ENCODE results near the gene SDK1.
"Not testable (repeated sequence)": the region's sequence is repeated elsewhere in the genome, so short reads cannot be mapped to it uniquely, and the experiment has no call there.

The SDK1 gene

GRCh38 chr7:3950249-3950648, 649.2 kb downstream of the SDK1 start:
- DNase-seq (ENCODE audit: low read depth in 1 of 2, low spot score in 1 of 2): no peak

- no peak for DNase-seq (ENCODE audit: low read depth in 1 of 2, low spot score in 1 of 2)
Measured at GRCh38 chr7:3951316-3952055, 650.4 kb downstream of the SDK1 start.

- DNase-seq (ENCODE audit: low read depth in 1 of 2, low spot score in 1 of 2): no peak
Measured at GRCh38 chr7:3953133-3953532, 652.1 kb downstream of the SDK1 start.

GRCh38 chr7:3953946-3954345, 652.9 kb downstream of the SDK1 start:
- DNase-seq (ENCODE audit: low read depth in 1 of 2, low spot score in 1 of 2): no peak

- no peak for DNase-seq (ENCODE audit: low read depth in 1 of 2, low spot score in 1 of 2)
Measured at GRCh38 chr7:3955026-3955425, 654.0 kb downstream of the SDK1 start.

- DNase-seq (ENCODE audit: low read depth in 1 of 2, low spot score in 1 of 2): no peak
Measured at GRCh38 chr7:3955751-3956696, 655.0 kb downstream of the SDK1 start.

GRCh38 chr7:3956949-3957348, 655.9 kb downstream of the SDK1 start:
- no peak for DNase-seq (ENCODE audit: low read depth in 1 of 2, low spot score in 1 of 2)

GRCh38 chr7:3957472-3958108, 656.5 kb downstream of the SDK1 start:
- no peak for DNase-seq (ENCODE audit: low read depth in 1 of 2, low spot score in 1 of 2)

- no peak for DNase-seq (ENCODE audit: low read depth in 1 of 2, low spot score in 1 of 2)
Measured at GRCh38 chr7:3958109-3958483, 657.0 kb downstream of the SDK1 start.

- no peak for DNase-seq (ENCODE audit: low read depth in 1 of 2, low spot score in 1 of 2)
Measured at GRCh38 chr7:3959364-3959763, 658.3 kb downstream of the SDK1 start.

- DNase-seq (ENCODE audit: low read depth in 1 of 2, low spot score in 1 of 2): no peak
Measured at GRCh38 chr7:3960050-3960763, 659.2 kb downstream of the SDK1 start.

- no peak for DNase-seq (ENCODE audit: low read depth in 1 of 2, low spot score in 1 of 2)
Measured at GRCh38 chr7:3960942-3961341, 659.9 kb downstream of the SDK1 start.

- no peak for DNase-seq (ENCODE audit: low read depth in 1 of 2, low spot score in 1 of 2)
Measured at GRCh38 chr7:3961857-3962503, 660.9 kb downstream of the SDK1 start.

GRCh38 chr7:3963768-3964167, 662.7 kb downstream of the SDK1 start:
- not testable (repeated sequence) for DNase-seq (ENCODE audit: low read depth in 1 of 2, low spot score in 1 of 2)

GRCh38 chr7:3964980-3965606, 664.0 kb downstream of the SDK1 start:
- no peak for DNase-seq (ENCODE audit: low read depth in 1 of 2, low spot score in 1 of 2)

GRCh38 chr7:3965794-3966395, 664.8 kb downstream of the SDK1 start:
- DNase-seq (ENCODE audit: low read depth in 1 of 2, low spot score in 1 of 2): no peak

- DNase-seq (ENCODE audit: low read depth in 1 of 2, low spot score in 1 of 2): no peak
Measured at GRCh38 chr7:3968234-3968633, 667.2 kb downstream of the SDK1 start.

GRCh38 chr7:3969286-3969685, 668.2 kb downstream of the SDK1 start:
- no peak for DNase-seq (ENCODE audit: low read depth in 1 of 2, low spot score in 1 of 2)

- no peak for DNase-seq (ENCODE audit: low read depth in 1 of 2, low spot score in 1 of 2)
Measured at GRCh38 chr7:3971323-3971722, 670.3 kb downstream of the SDK1 start.

- no peak for DNase-seq (ENCODE audit: low read depth in 1 of 2, low spot score in 1 of 2)
Measured at GRCh38 chr7:3973264-3973663, 672.2 kb downstream of the SDK1 start.

Measured in activated CD4-positive, alpha-beta T cell treated with anti-CD3 and anti-CD28 coated beads, Interleukin-2, amount 50 U/mL, for 24 hours (primary cell).